HEK293 (cell line): Measurements from ENCODE around the gene MITF.

Source experiments
- CTCF ChIP-seq: fragments of 450-650 bp; formaldehyde crosslinking; IDR thresholded peaks from 2 replicates; pipeline ENCODE4 v1.5.1; 2016; ENCODE audit warnings: missing biosample characterization, missing genetic modification characterization
- HOXD13 ChIP-seq: sonication (generic); formaldehyde crosslinking; IDR thresholded peaks from 2 replicates; pipeline ENCODE4 v1.8.0; 2022; ENCODE audit warnings: missing genetic modification reagents, borderline replicate concordance
- WT1 ChIP-seq: fragments of 450-650 bp; formaldehyde crosslinking; IDR thresholded peaks from 2 replicates; pipeline ENCODE4 v1.5.1; 2016; ENCODE audit warnings: missing biosample characterization, missing genetic modification characterization
- ZBTB7A ChIP-seq: fragments of 450-650 bp; formaldehyde crosslinking; IDR thresholded peaks from 2 replicates; pipeline ENCODE4 v1.5.1; 2016; ENCODE audit warnings: low read depth, missing biosample characterization, missing genetic modification characterization
- ZNF24 ChIP-seq: fragments of 450-650 bp; formaldehyde crosslinking; IDR thresholded peaks from 2 replicates; pipeline ENCODE4 v1.5.1; 2016; ENCODE audit warnings: missing biosample characterization, missing genetic modification characterization
- ZNF248 ChIP-seq: fragments of 450-650 bp; formaldehyde crosslinking; IDR thresholded peaks from 2 replicates; pipeline ENCODE4 v1.5.1; 2017; ENCODE audit warnings: missing biosample characterization, missing genetic modification characterization
- ZNF398 ChIP-seq: fragments of 450-650 bp; formaldehyde crosslinking; IDR thresholded peaks from 2 replicates; pipeline ENCODE4 v1.5.1; 2017; ENCODE audit warnings: missing biosample characterization, missing genetic modification characterization
- ZSCAN5A ChIP-seq: fragments of 450-650 bp; formaldehyde crosslinking; IDR thresholded peaks from 2 replicates; pipeline ENCODE4 v1.5.1; 2016; ENCODE audit warnings: missing biosample characterization, missing genetic modification characterization

- no peak for TF ChIP-seq ZNF248 (tag by site-specific recombination)
- TF ChIP-seq CTCF (tag by site-specific recombination): no peak
- no peak for TF ChIP-seq HOXD13 (CRISPR knock-in tag)
- TF ChIP-seq ZBTB7A (tag by site-specific recombination): no peak
- no peak for TF ChIP-seq WT1 (tag by site-specific recombination)
- TF ChIP-seq ZSCAN5A (tag by site-specific recombination): no peak
- TF ChIP-seq ZNF24: no peak
- TF ChIP-seq ZNF398 (tag by site-specific recombination): no peak
Measured at GRCh38 chr3:69938931-69939330, 199.7 kb downstream of the MITF start.
